HG03439 (cell line): ENCODE data around the gene MSANTD1.
A peak's percentile ranks its signal among the peaks of the same experiment; 100 is the strongest.

Experiments
- ATAC-seq: cut with Tn5 transposase; IDR thresholded peaks from one replicate; pipeline ENCODE4 v1.9.1; 2021; ENCODE audit warnings: mild to moderate bottlenecking, moderate library complexity; ENCODE audit not compliant: unreplicated experiment

MSANTD1 gene

GRCh38 chr4:3248811-3249661, at the start of gene MSANTD1:
TSS of gene MSANTD1 (plus strand) at chr4:3249159. CDS start at chr4:3249223, 64 bp downstream.
- ATAC-seq = no peak

GRCh38 chr4:3199653-3200422, 49.1 kb upstream of the MSANTD1 start:
- ATAC-seq = no peak

- ATAC-seq = no peak
Observed at GRCh38 chr4:3200423-3201090, 48.4 kb upstream of the MSANTD1 start.

- ATAC-seq = peak; percentile 55
Observed at GRCh38 chr4:3201718-3202702, 46.9 kb upstream of the MSANTD1 start.

GRCh38 chr4:3202836-3203820, 45.8 kb upstream of the MSANTD1 start:
- no peak for ATAC-seq

GRCh38 chr4:3203971-3204431, 45.0 kb upstream of the MSANTD1 start:
- no peak for ATAC-seq

GRCh38 chr4:3205995-3206394, 43.0 kb upstream of the MSANTD1 start:
- no peak for ATAC-seq

GRCh38 chr4:3206439-3207100, 42.4 kb upstream of the MSANTD1 start:
- ATAC-seq = no peak

- no peak for ATAC-seq
Observed at GRCh38 chr4:3207531-3208037, 41.4 kb upstream of the MSANTD1 start.

GRCh38 chr4:3208826-3209225, 40.1 kb upstream of the MSANTD1 start:
- no peak for ATAC-seq

- no peak for ATAC-seq
Observed at GRCh38 chr4:3209551-3210325, 39.2 kb upstream of the MSANTD1 start.

- ATAC-seq = no peak
Observed at GRCh38 chr4:3210467-3210866, 38.5 kb upstream of the MSANTD1 start.

- ATAC-seq = no peak
Observed at GRCh38 chr4:3211866-3212265, 37.1 kb upstream of the MSANTD1 start.

GRCh38 chr4:3212391-3213105, 36.4 kb upstream of the MSANTD1 start:
- no peak for ATAC-seq

- no peak for ATAC-seq
Observed at GRCh38 chr4:3213106-3213425, 35.9 kb upstream of the MSANTD1 start.

GRCh38 chr4:3213661-3214250, 35.2 kb upstream of the MSANTD1 start:
- ATAC-seq = no peak

- no peak for ATAC-seq
Observed at GRCh38 chr4:3215256-3215655, 33.7 kb upstream of the MSANTD1 start.
